SU-DHL-6 (cell line): Measurements from ENCODE around the gene TRIP6.

Source experiments
- H2AFZ ChIP-seq: fragments of 200-600 bp; sonication (generic); 2 replicates; pipeline ENCODE4 v1.6.1; 2014; ENCODE audit warnings: low read depth, mild to moderate bottlenecking, moderate library complexity, mixed read lengths, antibody characterized with exemption, low read length; ENCODE audit not compliant: severe bottlenecking
- H3F3A ChIP-seq: fragments of 200-600 bp; shearing (Covaris generic); 2 replicates; pipeline ENCODE4 v1.6.0; 2016; ENCODE audit warnings: antibody characterized with exemption, mild to moderate bottlenecking; ENCODE audit not compliant: insufficient read depth
- H3K27ac ChIP-seq: fragments of 200-600 bp; sonication (generic); 2 replicates; pipeline ENCODE4 v1.5.1; 2016; ENCODE audit warnings: low read depth, mild to moderate bottlenecking, low read length, moderate library complexity, mixed read lengths
- H3K27me3 ChIP-seq: fragments of 200-600 bp; sonication (generic), shearing (Covaris generic); 2 replicates; pipeline ENCODE4 v1.6.0; 2014; ENCODE audit warnings: mild to moderate bottlenecking, low read length
- H3K36me3 ChIP-seq: fragments of 200-600 bp; sonication (generic); 2 replicates; pipeline ENCODE4 v1.6.1; 2014; ENCODE audit warnings: mild to moderate bottlenecking, low read length, mixed read lengths
- H3K4me2 ChIP-seq: fragments of 300-600, 200-600 bp; shearing (Covaris generic), sonication (generic); 2 replicates; pipeline ENCODE4 v1.6.0; 2014; ENCODE audit warnings: low read length, low read depth, mild to moderate bottlenecking; ENCODE audit not compliant: poor library complexity, severe bottlenecking
- H3K4me3 ChIP-seq: fragments of 200-600 bp; sonication (generic); 2 replicates; pipeline ENCODE4 v1.5.1; 2014; ENCODE audit warnings: antibody characterized with exemption, low read length, mild to moderate bottlenecking, mixed read lengths; ENCODE audit not compliant: insufficient read depth, poor library complexity, severe bottlenecking
- H3K79me2 ChIP-seq: fragments of 200-600 bp; sonication (generic); 2 replicates; pipeline ENCODE4 v1.6.1; 2014; ENCODE audit warnings: mild to moderate bottlenecking, low read length, moderate library complexity; ENCODE audit not compliant: insufficient read depth
- H3K9ac ChIP-seq: fragments of 200-600 bp; sonication (generic); 2 replicates; pipeline ENCODE4 v1.7.0; 2014; ENCODE audit warnings: mild to moderate bottlenecking, low read length
- H3K9me2 ChIP-seq: fragments of 200-600 bp; sonication (generic); replicated peaks from 2 replicates; pipeline ENCODE4 v1.6.1; 2014; ENCODE audit warnings: low read length; ENCODE audit not compliant: insufficient read depth
- H3K9me3 ChIP-seq: fragments of 200-600 bp; sonication (generic); 2 replicates; pipeline ENCODE4 v1.6.1; 2014; ENCODE audit warnings: low read length, mixed read lengths; ENCODE audit not compliant: insufficient read depth
- H4K20me1 ChIP-seq: fragments of 200-600 bp; sonication (generic); 2 replicates; pipeline ENCODE4 v1.6.1; 2014; ENCODE audit warnings: low read depth, mild to moderate bottlenecking, antibody characterized with exemption, low read length, moderate library complexity, mixed read lengths
- EZH2phosphoT487 ChIP-seq: fragments of 200-600 bp; sonication (generic), shearing (Covaris generic); conservative IDR thresholded peaks from 2 replicates; pipeline ENCODE4 v1.6.1; 2018; ENCODE audit warnings: mild to moderate bottlenecking, antibody characterized with exemption, low read length, moderate library complexity, mixed read lengths
- TF ChIP-seq, protein P1 (sequence below): fragments of 200-600 bp; sonication (generic); IDR thresholded peaks from one replicate; pipeline ENCODE4 v1.5.1; 2017; ENCODE audit warnings: antibody characterized with exemption, mild to moderate bottlenecking, low read length, moderate library complexity; ENCODE audit not compliant: insufficient read depth, poor library complexity, severe bottlenecking

The TRIP6 gene

DNA sequence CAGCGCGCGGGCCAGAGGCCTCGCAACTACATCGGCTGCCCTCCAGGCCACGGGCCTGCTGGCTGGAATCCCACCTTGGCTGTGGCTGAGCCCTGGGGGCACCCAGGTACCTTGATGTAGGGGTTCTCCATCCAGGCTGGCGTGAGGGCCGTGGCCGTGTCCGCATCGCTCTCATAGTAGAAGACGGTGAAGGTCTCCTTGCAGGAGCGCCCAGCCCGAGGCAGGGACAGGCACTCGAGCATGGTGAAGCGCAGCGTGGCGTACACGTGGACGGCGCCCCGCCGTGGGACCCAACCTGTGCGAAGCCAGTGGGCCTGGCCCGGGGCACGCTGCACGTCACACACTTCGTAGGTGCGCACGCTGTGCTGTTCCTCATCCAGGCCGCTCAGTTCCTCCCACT lies 43.7 kb upstream of the TRIP6 start:
- TF ChIP-seq, protein P1, sequence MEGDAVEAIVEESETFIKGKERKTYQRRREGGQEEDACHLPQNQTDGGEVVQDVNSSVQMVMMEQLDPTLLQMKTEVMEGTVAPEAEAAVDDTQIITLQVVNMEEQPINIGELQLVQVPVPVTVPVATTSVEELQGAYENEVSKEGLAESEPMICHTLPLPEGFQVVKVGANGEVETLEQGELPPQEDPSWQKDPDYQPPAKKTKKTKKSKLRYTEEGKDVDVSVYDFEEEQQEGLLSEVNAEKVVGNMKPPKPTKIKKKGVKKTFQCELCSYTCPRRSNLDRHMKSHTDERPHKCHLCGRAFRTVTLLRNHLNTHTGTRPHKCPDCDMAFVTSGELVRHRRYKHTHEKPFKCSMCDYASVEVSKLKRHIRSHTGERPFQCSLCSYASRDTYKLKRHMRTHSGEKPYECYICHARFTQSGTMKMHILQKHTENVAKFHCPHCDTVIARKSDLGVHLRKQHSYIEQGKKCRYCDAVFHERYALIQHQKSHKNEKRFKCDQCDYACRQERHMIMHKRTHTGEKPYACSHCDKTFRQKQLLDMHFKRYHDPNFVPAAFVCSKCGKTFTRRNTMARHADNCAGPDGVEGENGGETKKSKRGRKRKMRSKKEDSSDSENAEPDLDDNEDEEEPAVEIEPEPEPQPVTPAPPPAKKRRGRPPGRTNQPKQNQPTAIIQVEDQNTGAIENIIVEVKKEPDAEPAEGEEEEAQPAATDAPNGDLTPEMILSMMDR, result no peak
- TF ChIP-seq EZH2phosphoT487, result no peak
- no peaks in the 10 kb centered on the region for H3F3A ChIP-seq
- H3K4me3 ChIP-seq, result no peak overlapping the region
- H3K9me3 ChIP-seq, result no peaks in the 10 kb centered on the region
- no peak overlapping the region for H3K9ac ChIP-seq
- no peak overlapping the region for H2AFZ ChIP-seq
- no peak overlapping the region for H3K27ac ChIP-seq
- H3K36me3 ChIP-seq, result no peaks in the 10 kb centered on the region
- no peaks in the 10 kb centered on the region for H4K20me1 ChIP-seq
- no peaks in the 10 kb centered on the region for H3K79me2 ChIP-seq
- no peaks in the 10 kb centered on the region for H3K9me2 ChIP-seq
- H3K27me3 ChIP-seq, result no peaks in the 10 kb centered on the region
- H3K4me2 ChIP-seq, result no peak overlapping the region

DNA sequence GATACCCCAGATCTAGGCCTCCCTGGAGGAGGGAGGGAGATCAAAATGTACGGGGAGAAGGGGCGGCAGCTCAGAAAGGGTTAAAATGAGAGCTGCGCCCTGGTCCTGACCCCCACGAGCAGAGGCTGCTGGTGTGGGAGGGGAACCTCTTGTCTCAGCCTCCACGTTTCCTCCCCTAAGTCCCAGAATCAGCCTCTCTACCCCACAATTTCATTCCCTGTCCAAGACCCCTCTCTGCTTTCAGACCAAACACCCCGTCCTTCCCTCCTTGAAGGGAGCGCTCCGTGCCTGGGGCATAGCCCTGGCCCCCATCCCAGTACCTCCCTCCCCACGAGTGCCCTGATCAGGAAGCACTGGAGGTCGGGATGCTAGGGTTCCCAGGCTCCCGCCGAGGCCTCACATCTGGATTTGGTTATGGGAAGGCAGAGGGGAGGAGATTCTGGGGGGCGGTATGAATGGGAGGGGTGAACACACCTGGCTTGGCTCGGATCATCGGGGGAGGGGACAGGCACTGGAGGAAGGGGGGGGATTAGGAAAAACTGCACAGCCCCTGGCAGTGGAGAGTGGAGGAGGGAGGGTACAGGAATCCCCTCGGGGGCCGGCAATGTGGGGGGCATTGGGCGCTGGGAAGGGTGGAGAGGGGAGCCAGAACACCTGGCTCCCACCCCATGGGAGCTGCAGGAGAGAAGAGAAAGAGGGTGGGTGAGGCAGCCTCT lies 42.5 kb upstream of the TRIP6 start:
- Histone ChIP-seq H3K27me3 (no peaks in the 10 kb centered on the region), H3K4me3 (no peak overlapping the region), H3K27ac (no peak overlapping the region), H3K9me2 (no peaks in the 10 kb centered on the region), H3K9me3 (no peaks in the 10 kb centered on the region), H3K4me2 (no peak overlapping the region), H2AFZ (no peak overlapping the region), H4K20me1 (no peaks in the 10 kb centered on the region), H3K36me3 (no peaks in the 10 kb centered on the region), H3F3A (no peaks in the 10 kb centered on the region), H3K79me2 (no peaks in the 10 kb centered on the region), H3K9ac (no peak overlapping the region)
- TF ChIP-seq, protein P1, result no peak
- TF ChIP-seq EZH2phosphoT487, result no peak

DNA sequence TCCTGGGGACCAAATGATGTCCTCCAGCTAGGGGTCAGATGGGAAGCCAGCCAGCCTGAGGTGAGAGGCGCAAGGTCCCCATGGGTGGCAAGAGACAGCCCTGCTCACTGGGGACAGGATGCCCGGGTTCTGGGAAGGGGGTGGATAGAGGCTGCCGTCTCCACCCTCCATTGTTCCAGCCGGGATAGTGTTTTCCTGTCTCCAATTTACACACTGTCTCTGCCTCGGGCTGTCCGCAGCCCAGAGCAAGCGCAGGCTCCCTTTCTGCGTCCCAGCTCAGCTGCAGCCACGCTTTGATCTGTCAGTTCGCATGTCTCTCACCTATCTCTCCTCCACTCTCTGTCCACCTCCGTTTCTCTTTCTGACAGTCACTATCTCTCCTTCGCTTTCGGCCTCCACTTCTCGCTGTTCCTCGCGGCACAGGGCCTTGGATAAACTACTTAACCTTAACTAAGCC lies 41.9 kb upstream of the TRIP6 start:
- Histone ChIP-seq H3K27me3 (no peaks in the 10 kb centered on the region), H3F3A (no peaks in the 10 kb centered on the region), H3K9me3 (no peaks in the 10 kb centered on the region), H3K4me3 (no peak overlapping the region), H2AFZ (no peak overlapping the region), H4K20me1 (no peaks in the 10 kb centered on the region), H3K9me2 (no peaks in the 10 kb centered on the region), H3K79me2 (no peaks in the 10 kb centered on the region), H3K36me3 (no peaks in the 10 kb centered on the region), H3K27ac (no peak overlapping the region), H3K4me2 (no peak overlapping the region), H3K9ac (no peak overlapping the region)
- TF ChIP-seq, protein P1, result no peak
- no peak for TF ChIP-seq EZH2phosphoT487
